Muscle of leg (tissue), 16 donors: ENCODE results near the gene NT5DC2. TPM values are rescaled to one million over a fixed set of nuclear protein-coding genes. Genes with fewer than 3 reads are reported as not detected.
A peak's percentile ranks its signal among the peaks of the same experiment; 100 is the strongest.

Experiments used
- DNase-seq: peaks from one replicate; pipeline ENCODE4 v3.0.0; 2013
- H3K27ac ChIP-seq: one replicate; pipeline ENCODE4 v1.5.1; 2013; ENCODE audit warnings: mild to moderate bottlenecking, low read length, control low read depth
- H3K27me3 ChIP-seq: one replicate; pipeline ENCODE4 v1.6.1; 2013; ENCODE audit warnings: low read length; ENCODE audit not compliant: control insufficient read depth, insufficient read depth
- H3K36me3 ChIP-seq: one replicate; pipeline ENCODE4 v1.6.1; 2013; ENCODE audit warnings: low read length; ENCODE audit not compliant: control insufficient read depth, insufficient read depth
- H3K4me1 ChIP-seq: one replicate; pipeline ENCODE4 v1.6.1; 2013; ENCODE audit warnings: low read length; ENCODE audit not compliant: control insufficient read depth, insufficient read depth
- H3K4me3 ChIP-seq: one replicate; pipeline ENCODE4 v1.5.1; 2013; ENCODE audit warnings: low read length, control low read depth
- H3K9me3 ChIP-seq: replicated peaks from 2 replicates; pipeline ENCODE4 v1.6.1; 2013; ENCODE audit warnings: low read depth, low read length; ENCODE audit not compliant: control insufficient read depth
- whole genome bisulfite sequencing: methylation state at CpG from one replicate; pipeline ENCODE4 v1.1.5; 2013; ENCODE audit warnings: missing lambda C conversion rate; ENCODE audit not compliant: insufficient coverage; 5-methylcytosine and 5-hydroxymethylcytosine counted together
- long read RNA-seq, 11 donors: transcript quantifications; one replicate each; lab custom pipeline, GENCODE V29; 2026
- polyA plus RNA-seq, 8 donors: library from polyadenylated mRNA; unstranded; fragments of 120-200 nt; gene quantifications; one replicate each; pipeline versions ENCODE4 v1.2.1 to v1.2.3, GENCODE V29; 2013; ENCODE audit warnings: inconsistent platforms in 1 of 8, low replicate concordance in 1 of 8; ENCODE audit not compliant: insufficient read length in 8 of 8, insufficient read depth in 1 of 8
- total RNA-seq: library from RNA; stranded (reverse); fragments of 120-200 nt; gene quantifications from one replicate; pipeline ENCODE4 v1.2.4, GENCODE V29; 2013

NT5DC2 gene
- total RNA-seq (52.0 TPM), polyA plus RNA-seq (100 to 1,000 TPM in 5 of 8 donors, 10 to 100 TPM in 3; 77.8 to 134 (median 103) TPM)
- long read RNA-seq, donor 1, transcript NT5DC2-202 (14 exons, 1,795 nt), result major isoform, 8 of 9 reads
- long read RNA-seq, donor 1, partial matches to known transcripts, result 0 of 9 reads
- long read RNA-seq, donor 1, other reads (novel, unspliced or antisense), result 0 of 9 reads
- long read RNA-seq, donor 2, partial matches to known transcripts, result 0 of 3 reads
- long read RNA-seq, donor 2, other reads (novel, unspliced or antisense), result 0 of 3 reads
- long read RNA-seq, donor 3, transcript NT5DC2-202 (14 exons, 1,795 nt), result major isoform, 18 of 19 reads
- long read RNA-seq, donor 3, partial matches to known transcripts, result 0 of 19 reads
- long read RNA-seq, donor 3, other reads (novel, unspliced or antisense), result 0 of 19 reads
- long read RNA-seq, donor 4, transcript NT5DC2-202 (14 exons, 1,795 nt), result major isoform, 12 of 31 reads
- long read RNA-seq, donor 4, partial matches to known transcripts, result 13 of 31 reads
- long read RNA-seq, donor 4, other reads (novel, unspliced or antisense), result 0 of 31 reads
- long read RNA-seq, donor 5, transcript NT5DC2-202 (14 exons, 1,795 nt), result major isoform, 50 of 77 reads
- long read RNA-seq, donor 5, partial matches to known transcripts, result 23 of 77 reads
- long read RNA-seq, donor 5, other reads (novel, unspliced or antisense), result 0 of 77 reads
- long read RNA-seq, donor 6, transcript NT5DC2-202 (14 exons, 1,795 nt), result major isoform, 21 of 30 reads
- long read RNA-seq, donor 6, partial matches to known transcripts, result 8 of 30 reads
- long read RNA-seq, donor 6, other reads (novel, unspliced or antisense), result 0 of 30 reads
- long read RNA-seq, donor 7, transcript NT5DC2-202 (14 exons, 1,795 nt), result major isoform, 23 of 45 reads
- long read RNA-seq, donor 7, partial matches to known transcripts, result 11 of 45 reads
- long read RNA-seq, donor 7, other reads (novel, unspliced or antisense), result 5 of 45 reads
- long read RNA-seq, donor 8, transcript NT5DC2-202 (14 exons, 1,795 nt), result major isoform, 11 of 18 reads
- long read RNA-seq, donor 8, partial matches to known transcripts, result 6 of 18 reads
- long read RNA-seq, donor 8, other reads (novel, unspliced or antisense), result 0 of 18 reads
- long read RNA-seq, donor 9, transcript NT5DC2-202 (14 exons, 1,795 nt), result major isoform, 8 of 15 reads
- long read RNA-seq, donor 9, partial matches to known transcripts, result 5 of 15 reads
- long read RNA-seq, donor 9, other reads (novel, unspliced or antisense), result 0 of 15 reads
- long read RNA-seq, donor 10, transcript NT5DC2-202 (14 exons, 1,795 nt), result major isoform, 18 of 36 reads
- long read RNA-seq, donor 10, partial matches to known transcripts, result 16 of 36 reads
- long read RNA-seq, donor 10, other reads (novel, unspliced or antisense), result 0 of 36 reads
- long read RNA-seq, donor 11, transcript NT5DC2-202 (14 exons, 1,795 nt), result major isoform, 17 of 21 reads
- long read RNA-seq, donor 11, partial matches to known transcripts, result 0 of 21 reads
- long read RNA-seq, donor 11, other reads (novel, unspliced or antisense), result 0 of 21 reads

DNA sequence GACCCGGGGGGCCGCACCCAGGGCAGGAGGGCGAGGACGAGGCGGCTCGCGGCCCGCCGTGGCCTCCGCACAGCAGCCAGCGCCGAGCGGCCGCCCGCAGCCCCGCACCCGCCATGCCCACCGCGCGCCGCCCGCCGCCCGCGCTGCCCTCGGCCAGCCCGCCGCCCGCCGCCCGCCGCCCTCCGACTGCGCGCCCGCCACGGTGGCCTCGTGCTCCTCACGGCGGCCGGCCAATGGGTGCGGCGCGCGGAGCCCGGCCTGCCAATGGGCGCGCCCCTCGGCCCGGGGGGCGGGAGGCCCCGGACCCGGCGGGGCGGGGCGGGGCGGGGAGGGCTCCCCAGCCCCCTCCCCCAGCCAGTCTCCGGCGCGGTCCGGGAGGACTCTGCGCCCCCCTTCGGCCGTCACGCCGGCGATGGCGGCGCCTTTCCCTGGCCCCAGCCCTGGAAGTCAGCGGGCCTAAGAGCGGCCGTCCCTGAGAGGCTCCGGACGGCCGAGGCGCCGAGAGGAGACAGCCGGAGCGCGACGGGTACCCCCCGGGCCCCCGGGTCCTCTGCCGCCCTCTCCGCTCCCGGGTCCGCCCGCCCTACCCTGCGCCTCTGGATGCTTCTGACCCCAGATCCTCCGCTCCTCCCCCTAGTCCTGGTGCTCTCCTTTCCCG, at the start of gene NT5DC2:
Gene NT5DC2, minus strand, starts transcription at position 235 of the 658 bp plus-strand sequence. Its CDS starts 120 bp downstream, at position 115.
- peak; percentile 90 for DNase-seq
- under 1% methylated on average over 77 of the region's 91 CpGs for WGBS
- Histone ChIP-seq H3K27me3 (no peaks in the 10 kb centered on the region), H3K27ac (peak within 1 kb of the TSS; percentile 84), H3K9me3 (no peaks in the 10 kb centered on the region), H3K4me1 (peaks cover 69% of the 10 kb centered on the region), H3K4me3 (peak within 1 kb of the TSS; percentile 73), H3K36me3 (peaks cover 11% of the 10 kb centered on the region)

DNA sequence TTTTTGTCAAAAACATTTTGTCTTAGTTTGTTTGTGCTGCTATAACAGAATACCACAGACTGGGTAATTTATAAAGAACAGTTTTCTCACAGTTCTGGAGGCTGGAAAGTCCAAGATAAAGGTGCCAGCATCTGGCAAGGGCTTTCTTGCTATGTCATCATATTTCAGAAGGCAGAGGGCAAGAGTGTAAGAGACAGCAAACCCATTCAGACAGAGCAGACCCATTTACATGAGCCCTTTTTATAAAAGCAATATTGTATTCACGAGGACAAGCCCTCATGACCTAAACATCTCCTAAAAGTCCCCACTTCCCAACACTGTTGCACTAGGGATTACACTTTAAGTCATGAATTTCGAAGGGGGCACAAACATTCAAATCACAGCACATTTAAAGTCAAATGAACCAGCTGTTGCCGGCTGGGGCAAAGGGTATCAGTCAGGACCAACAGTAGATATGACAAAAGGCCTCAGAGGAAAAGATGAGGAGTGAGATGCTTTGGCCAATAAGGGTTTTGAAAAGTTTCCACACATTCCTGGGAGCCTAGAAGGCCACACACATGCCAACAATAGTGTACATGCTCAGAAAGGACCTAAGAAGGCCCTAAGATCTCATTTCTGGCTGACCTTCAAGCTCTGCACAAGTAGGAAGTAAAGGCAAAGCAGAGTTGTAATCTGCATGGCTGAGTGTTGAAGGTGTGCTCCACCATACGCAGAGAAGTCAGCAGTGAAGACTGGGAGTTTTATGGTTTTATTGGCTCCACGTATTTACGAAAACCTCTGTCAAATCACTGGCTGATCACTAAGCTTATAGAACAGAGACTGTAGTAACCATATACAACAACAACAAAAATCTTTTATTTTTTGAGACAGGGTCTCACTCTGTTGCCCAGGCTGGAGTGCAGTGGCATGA, 40.7 kb upstream of the NT5DC2 start:
- no peak overlapping the region for H3K4me3 ChIP-seq
- WGBS, result 84% methylated on average over 5 of the region's 6 CpGs
- DNase-seq, result no peak
- no peaks in the 10 kb centered on the region for H3K4me1 ChIP-seq
- H3K36me3 ChIP-seq, result peaks cover 51% of the 10 kb centered on the region
- no peaks in the 10 kb centered on the region for H3K9me3 ChIP-seq
- H3K27me3 ChIP-seq, result no peaks in the 10 kb centered on the region
- no peak overlapping the region for H3K27ac ChIP-seq

DNA sequence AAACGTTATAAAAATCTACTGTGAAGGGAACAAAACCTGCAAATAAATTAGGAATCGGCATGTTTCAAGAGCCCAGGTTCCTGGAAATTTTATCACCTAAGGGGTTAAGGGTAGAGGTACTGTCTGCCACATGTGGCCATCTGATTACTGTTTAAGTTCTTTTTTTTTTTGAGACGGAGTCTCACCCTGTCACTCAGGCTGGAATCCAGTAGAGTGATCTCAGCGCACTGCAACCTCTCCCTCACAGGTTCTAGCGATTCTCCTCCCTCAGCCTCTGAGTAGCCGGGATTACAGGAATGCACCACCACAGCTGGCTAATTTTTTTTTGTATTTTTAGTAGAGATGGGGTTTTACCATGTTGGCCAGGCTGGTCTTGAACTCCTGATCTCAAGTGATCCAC, 38.6 kb upstream of the NT5DC2 start:
- Histone ChIP-seq H3K9me3 (no peaks in the 10 kb centered on the region), H3K4me3 (no peak overlapping the region), H3K36me3 (peaks cover 34% of the 10 kb centered on the region), H3K27ac (no peak overlapping the region), H3K4me1 (no peaks in the 10 kb centered on the region), H3K27me3 (no peaks in the 10 kb centered on the region)
- DNase-seq, result no peak
- 50% methylated on average over 2 of the region's 6 CpGs for WGBS

DNA sequence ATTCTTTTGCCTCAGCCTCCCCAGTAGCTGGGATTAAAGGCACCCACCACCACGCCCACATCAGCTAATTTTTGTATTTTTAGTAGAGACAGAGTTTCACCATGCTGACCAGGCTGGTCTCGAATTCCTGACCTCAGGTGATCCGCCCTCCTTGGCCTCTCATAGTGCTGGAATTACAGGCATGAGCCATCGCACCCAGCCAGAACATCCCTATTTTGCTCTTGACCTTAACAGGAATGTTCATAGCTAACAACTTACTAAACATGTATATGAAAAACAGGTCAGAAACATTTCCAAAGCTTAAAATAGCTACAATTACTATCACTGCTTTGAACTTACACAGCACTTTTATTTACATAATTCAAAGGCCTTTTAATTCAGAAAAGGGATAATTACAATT, 36.4 kb upstream of the NT5DC2 start:
- H3K27me3 ChIP-seq, result no peaks in the 10 kb centered on the region
- no peaks in the 10 kb centered on the region for H3K4me1 ChIP-seq
- DNase-seq, result no peak
- H3K27ac ChIP-seq, result no peak overlapping the region
- WGBS, result 90% methylated on average over 3 of the region's 4 CpGs
- H3K4me3 ChIP-seq, result no peak overlapping the region
- no peaks in the 10 kb centered on the region for H3K9me3 ChIP-seq
- peaks cover 24% of the 10 kb centered on the region for H3K36me3 ChIP-seq

DNA sequence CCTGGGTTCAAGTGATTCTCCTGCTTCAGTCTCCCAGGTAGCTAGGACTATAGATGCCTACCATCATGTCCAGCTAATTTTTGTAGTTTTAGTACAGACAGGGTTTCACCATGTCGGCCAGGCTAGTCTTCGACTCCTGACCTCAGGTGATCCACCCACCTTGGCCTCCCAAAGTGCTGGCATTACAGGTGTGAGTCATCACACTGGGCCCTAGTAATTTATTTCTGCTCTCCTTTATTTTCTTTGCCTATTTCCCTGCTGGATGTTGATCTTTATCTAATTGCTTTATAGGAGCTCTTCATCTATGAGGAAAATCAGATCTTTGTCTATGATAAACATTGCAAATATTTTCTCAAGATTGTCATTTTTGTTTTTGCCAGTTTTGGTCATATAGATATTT, 34.4 kb upstream of the NT5DC2 start:
- H3K27me3 ChIP-seq, result no peaks in the 10 kb centered on the region

DNA sequence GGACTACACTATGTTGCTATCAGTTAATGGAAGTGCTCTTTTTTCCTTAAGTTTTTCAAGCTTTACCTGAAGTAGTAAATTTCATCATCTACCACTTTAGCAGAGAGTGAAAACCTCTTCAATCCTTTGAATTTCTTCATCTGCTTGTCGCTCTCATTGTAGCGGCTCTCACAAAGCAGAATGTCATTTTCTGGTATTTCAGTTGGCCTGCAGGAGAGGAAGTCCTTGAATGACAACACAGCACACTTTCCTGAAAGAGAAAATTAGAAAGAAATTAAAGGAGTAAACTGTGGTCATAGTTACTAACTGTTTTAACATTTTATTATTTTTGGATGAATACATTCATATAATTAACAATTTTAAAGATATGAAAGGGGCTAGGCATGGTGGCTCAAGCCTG, 30.3 kb upstream of the NT5DC2 start:
- no peak overlapping the region for H3K4me3 ChIP-seq
- H3K9me3 ChIP-seq, result no peaks in the 10 kb centered on the region

More for the DNA sequence above, 34.4 kb upstream of the NT5DC2 start:
- no peak overlapping the region for H3K4me3 ChIP-seq
- no peak for DNase-seq
- peaks cover 11% of the 10 kb centered on the region for H3K36me3 ChIP-seq
- no peak overlapping the region for H3K27ac ChIP-seq
- WGBS, result 100% methylated on average over 2 of the region's 2 CpGs
- no peaks in the 10 kb centered on the region for H3K4me1 ChIP-seq
- H3K9me3 ChIP-seq, result no peaks in the 10 kb centered on the region

DNA sequence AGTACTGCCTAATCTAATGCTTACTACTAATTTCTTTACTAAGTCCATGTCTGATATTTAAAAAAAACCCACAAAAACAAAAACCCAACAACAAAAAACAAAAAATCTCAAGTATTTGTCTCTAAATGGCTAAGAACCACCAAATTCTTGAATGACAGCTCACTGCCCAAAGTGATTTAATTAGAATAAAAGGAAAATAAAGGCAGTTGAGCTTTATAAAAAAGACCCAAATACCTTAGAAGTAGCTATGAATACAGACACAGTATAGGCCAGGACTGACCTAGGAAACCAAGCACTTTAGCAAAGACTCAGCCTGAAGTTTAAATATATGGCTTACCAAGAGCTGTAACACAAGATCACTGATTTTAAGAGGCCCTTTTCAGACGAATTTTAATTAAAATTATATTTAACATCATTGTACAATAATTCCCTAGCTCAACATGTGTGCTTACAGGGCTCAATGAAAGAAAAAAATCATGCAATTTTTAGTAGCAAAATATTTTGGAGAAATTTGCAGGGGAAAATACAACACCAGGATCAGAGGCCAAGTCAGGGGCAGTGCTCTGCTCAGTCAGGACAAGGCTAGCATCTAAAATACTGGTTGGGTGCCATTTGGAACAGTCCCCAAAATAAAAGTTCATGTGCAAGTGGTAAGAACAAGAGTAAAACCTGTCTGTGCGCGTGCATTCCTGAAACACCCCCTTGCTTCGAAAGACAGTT, 27.5 kb upstream of the NT5DC2 start:
- Histone ChIP-seq H3K4me1 (no peaks in the 10 kb centered on the region), H3K4me3 (no peak overlapping the region), H3K36me3 (peaks cover 48% of the 10 kb centered on the region), H3K27me3 (no peaks in the 10 kb centered on the region), H3K9me3 (no peaks in the 10 kb centered on the region), H3K27ac (no peak overlapping the region)
- WGBS, result 87% methylated on average over 3 of the region's 4 CpGs
- no peak for DNase-seq

More for the DNA sequence above, 30.3 kb upstream of the NT5DC2 start:
- Histone ChIP-seq H3K36me3 (peaks cover 34% of the 10 kb centered on the region), H3K27me3 (no peaks in the 10 kb centered on the region), H3K27ac (no peak overlapping the region), H3K4me1 (no peaks in the 10 kb centered on the region)
- no peak for DNase-seq
- WGBS, result no CpG with 5 or more reads among the region's 2 CpGs

DNA sequence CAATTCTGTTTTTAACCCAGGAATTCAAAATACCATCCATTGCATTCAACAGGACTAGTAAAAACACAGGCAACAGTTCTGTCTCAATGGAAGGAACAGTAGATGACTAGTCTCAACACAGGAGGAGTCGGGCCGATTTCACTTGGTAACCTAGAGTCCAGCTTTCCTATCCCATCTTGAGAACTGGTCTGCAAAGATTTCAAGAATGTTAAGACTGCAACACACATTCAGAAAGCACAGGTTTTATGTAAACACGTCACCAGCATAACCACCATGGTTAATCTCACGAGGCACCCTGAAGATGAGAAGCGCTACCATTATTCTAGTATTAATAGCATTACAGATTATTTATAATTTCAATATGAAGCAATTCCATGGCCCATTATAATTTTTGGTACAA, 24.8 kb upstream of the NT5DC2 start:
- DNase-seq, result no peak
- no peaks in the 10 kb centered on the region for H3K4me1 ChIP-seq
- H3K27ac ChIP-seq, result no peak overlapping the region
- WGBS, result 82% methylated on average over 2 of the region's 5 CpGs
- H3K4me3 ChIP-seq, result no peak overlapping the region
- no peaks in the 10 kb centered on the region for H3K27me3 ChIP-seq
- no peaks in the 10 kb centered on the region for H3K9me3 ChIP-seq
- peaks cover 55% of the 10 kb centered on the region for H3K36me3 ChIP-seq
